ENCODE measurements around the gene ZFPL1. TPM values are rescaled to one million over a fixed set of nuclear protein-coding genes. Genes with fewer than 3 reads are reported as not detected.

Gene ZFPL1
- total and polyA plus RNA-seq, 9 of the 15 experiments (the other 6 are each of a cell fraction or from before 2014, with no cell fraction given) = 3.7 to 37.5 (median 22.7) TPM

- TF ChIP-seq PRDM10 (IDR thresholded peaks at IDR 0.05; ENCODE audit: partially characterized antibody) = peak; percentile 66
- TF ChIP-seq, protein P1, sequence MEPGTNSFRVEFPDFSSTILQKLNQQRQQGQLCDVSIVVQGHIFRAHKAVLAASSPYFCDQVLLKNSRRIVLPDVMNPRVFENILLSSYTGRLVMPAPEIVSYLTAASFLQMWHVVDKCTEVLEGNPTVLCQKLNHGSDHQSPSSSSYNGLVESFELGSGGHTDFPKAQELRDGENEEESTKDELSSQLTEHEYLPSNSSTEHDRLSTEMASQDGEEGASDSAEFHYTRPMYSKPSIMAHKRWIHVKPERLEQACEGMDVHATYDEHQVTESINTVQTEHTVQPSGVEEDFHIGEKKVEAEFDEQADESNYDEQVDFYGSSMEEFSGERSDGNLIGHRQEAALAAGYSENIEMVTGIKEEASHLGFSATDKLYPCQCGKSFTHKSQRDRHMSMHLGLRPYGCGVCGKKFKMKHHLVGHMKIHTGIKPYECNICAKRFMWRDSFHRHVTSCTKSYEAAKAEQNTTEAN (CRISPR knock-in tag; IDR thresholded peaks at IDR 0.05) = no peak
- TF ChIP-seq ZNF224 (CRISPR knock-in tag; IDR thresholded peaks at IDR 0.05) = no peak
- peak; percentile 69 for TF ChIP-seq GABPB1 (CRISPR knock-in tag; IDR thresholded peaks at IDR 0.05)
- no peak; the same call in 1 of the 2 replicates for TF ChIP-seq HDAC2 (IDR thresholded peaks at IDR 0.05)
- peak; percentile 15 for TF ChIP-seq TAF1 (IDR thresholded peaks at IDR 0.05; ENCODE audit: control insufficient read depth, extremely low read depth, insufficient read depth, low read length, severe bottlenecking)
- no peak for TF ChIP-seq ZNF431 (CRISPR knock-in tag; IDR thresholded peaks at IDR 0.05)
- peak; percentile 82 for TF ChIP-seq U2AF1 (optimal IDR thresholded peaks at IDR 0.05; ENCODE audit: low read depth, low read length)
- TF ChIP-seq POLR2H (tag; IDR thresholded peaks at IDR 0.05; ENCODE audit: low read depth) = no peak
- TF ChIP-seq DPF2 (IDR thresholded peaks at IDR 0.05) = no peak
- peak; percentile 65 for TF ChIP-seq DEAF1 (CRISPR knock-in tag; IDR thresholded peaks at IDR 0.05)
- TF ChIP-seq FUS (optimal IDR thresholded peaks at IDR 0.05; ENCODE audit: low read depth, low read length) = peak; percentile 66
- peak; percentile 26; the same call in 1 of the 2 replicates for TF ChIP-seq ELF1 (tag; IDR thresholded peaks at IDR 0.05)
- TF ChIP-seq, protein P2, sequence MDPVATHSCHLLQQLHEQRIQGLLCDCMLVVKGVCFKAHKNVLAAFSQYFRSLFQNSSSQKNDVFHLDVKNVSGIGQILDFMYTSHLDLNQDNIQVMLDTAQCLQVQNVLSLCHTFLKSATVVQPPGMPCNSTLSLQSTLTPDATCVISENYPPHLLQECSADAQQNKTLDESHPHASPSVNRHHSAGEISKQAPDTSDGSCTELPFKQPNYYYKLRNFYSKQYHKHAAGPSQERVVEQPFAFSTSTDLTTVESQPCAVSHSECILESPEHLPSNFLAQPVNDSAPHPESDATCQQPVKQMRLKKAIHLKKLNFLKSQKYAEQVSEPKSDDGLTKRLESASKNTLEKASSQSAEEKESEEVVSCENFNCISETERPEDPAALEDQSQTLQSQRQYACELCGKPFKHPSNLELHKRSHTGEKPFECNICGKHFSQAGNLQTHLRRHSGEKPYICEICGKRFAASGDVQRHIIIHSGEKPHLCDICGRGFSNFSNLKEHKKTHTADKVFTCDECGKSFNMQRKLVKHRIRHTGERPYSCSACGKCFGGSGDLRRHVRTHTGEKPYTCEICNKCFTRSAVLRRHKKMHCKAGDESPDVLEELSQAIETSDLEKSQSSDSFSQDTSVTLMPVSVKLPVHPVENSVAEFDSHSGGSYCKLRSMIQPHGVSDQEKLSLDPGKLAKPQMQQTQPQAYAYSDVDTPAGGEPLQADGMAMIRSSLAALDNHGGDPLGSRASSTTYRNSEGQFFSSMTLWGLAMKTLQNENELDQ (CRISPR knock-in tag; IDR thresholded peaks at IDR 0.05; ENCODE audit: borderline replicate concordance) = 0 out of 2 replicates have a peak, but pooled peaks have one; percentile 41
Observed at GRCh38 chr11:65112546-65113360, 28.7 kb downstream of the ZFPL1 start (continued).

Data from K562 (cell line).